HEK293T (cell line): ENCODE data around the gene C4orf46.

ENCODE experiments used
- CTCF ChIA-PET: fragments of 350-600 bp; formaldehyde crosslinking; extraction: SDS; loops from one replicate; lab custom pipeline; 2021; ENCODE audit warnings: antibody characterized with exemption, inconsistent platforms; lab: Yijun Ruan, JAX
- POLR2A ChIA-PET: fragments of 350-600 bp; formaldehyde crosslinking; extraction: SDS; loops from one replicate; lab custom pipeline; 2020; ENCODE audit warnings: antibody characterized with exemption, inconsistent platforms; lab: Yijun Ruan, JAX
- DNase-seq: peaks from one replicate; pipeline ENCODE4 v3.0.0; 2012; ENCODE audit warnings: mixed read lengths; ENCODE audit errors: extremely low spot score
- ARNT ChIP-seq: fragments of 450-650 bp; IDR thresholded peaks from 2 replicates; pipeline ENCODE4 v1.6.1; 2017; ENCODE audit warnings: mild to moderate bottlenecking
- BHLHE40 ChIP-seq: fragments of 450-650 bp; IDR thresholded peaks from 2 replicates; pipeline ENCODE4 v1.6.1; 2016; ENCODE audit warnings: mild to moderate bottlenecking, moderate library complexity, borderline replicate concordance
- CTBP1 ChIP-seq: fragments of 450-650 bp; IDR thresholded peaks from 2 replicates; pipeline ENCODE4 v1.6.1; 2016; ENCODE audit warnings: borderline replicate concordance
- ELF4 ChIP-seq: fragments of 450-650 bp; IDR thresholded peaks from 2 replicates; pipeline ENCODE4 v1.6.1; 2017; ENCODE audit warnings: antibody characterized with exemption
- FOXA1 ChIP-seq: fragments of 450-650 bp; IDR thresholded peaks from 2 replicates; pipeline ENCODE4 v1.6.1; 2016; ENCODE audit warnings: mild to moderate bottlenecking
- FOXK2 ChIP-seq: fragments of 450-650 bp; IDR thresholded peaks from 2 replicates; pipeline ENCODE4 v1.6.1; 2016; ENCODE audit warnings: mild to moderate bottlenecking
- FOXM1 ChIP-seq: fragments of 450-650 bp; IDR thresholded peaks from 2 replicates; pipeline ENCODE4 v1.6.1; 2017; ENCODE audit warnings: mild to moderate bottlenecking, borderline replicate concordance
- HDGF ChIP-seq: fragments of 450-650 bp; IDR thresholded peaks from 2 replicates; pipeline ENCODE4 v1.6.1; 2017; ENCODE audit warnings: antibody characterized with exemption, borderline replicate concordance
- L3MBTL2 ChIP-seq: fragments of 450-650 bp; conservative IDR thresholded peaks from 2 replicates; pipeline ENCODE4 v1.6.1; 2016; ENCODE audit warnings: mild to moderate bottlenecking
- LEF1 ChIP-seq: fragments of 450-650 bp; IDR thresholded peaks from 2 replicates; pipeline ENCODE4 v1.6.1; 2017; ENCODE audit warnings: mild to moderate bottlenecking, borderline replicate concordance
- NFRKB ChIP-seq: fragments of 450-650 bp; IDR thresholded peaks from 2 replicates; pipeline ENCODE4 v1.6.1; 2016; ENCODE audit warnings: mild to moderate bottlenecking, moderate library complexity
- SP1 ChIP-seq: fragments of 450-650 bp; IDR thresholded peaks from 2 replicates; pipeline ENCODE4 v1.6.1; 2017
- SUZ12 ChIP-seq: fragments of 450-650 bp; IDR thresholded peaks from 2 replicates; pipeline ENCODE4 v1.6.1; 2016; ENCODE audit warnings: mild to moderate bottlenecking
- TARDBP ChIP-seq: fragments of 450-650 bp; IDR thresholded peaks from 2 replicates; pipeline ENCODE4 v1.6.1; 2016
- ZNF384 ChIP-seq: fragments of 450-650 bp; IDR thresholded peaks from 2 replicates; pipeline ENCODE4 v1.6.1; 2016
- TF ChIP-seq, protein P1 (sequence below): fragments of 450-650 bp; IDR thresholded peaks from 2 replicates; pipeline ENCODE4 v1.6.1; 2016

C4orf46 gene

DNA sequence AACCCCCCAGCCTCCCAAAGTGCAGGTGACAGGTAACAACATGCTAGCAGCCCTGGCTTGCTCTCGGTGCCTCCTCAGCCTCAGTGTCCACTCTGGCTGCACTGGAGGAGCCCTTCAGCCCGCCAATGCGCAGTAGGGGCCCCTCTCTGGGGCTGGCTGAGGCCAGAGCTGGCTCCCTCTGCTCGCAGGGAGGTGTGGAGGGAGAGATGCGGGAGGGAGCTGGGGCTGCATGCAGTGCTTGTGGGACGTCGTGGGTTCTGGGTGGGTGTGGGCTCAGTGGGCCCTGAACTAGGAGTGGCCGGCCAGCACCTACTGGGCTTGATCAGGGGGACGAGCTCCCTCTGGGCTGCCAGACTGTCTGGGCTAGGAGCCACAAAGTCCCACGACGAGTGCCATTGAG, 14.4 kb downstream of the C4orf46 start:
- no peak for TF ChIP-seq CTBP1
- no peak for TF ChIP-seq ZNF384
- TF ChIP-seq NFRKB: no peak
- TF ChIP-seq ELF4: no peak
- TF ChIP-seq SUZ12: no peak
- TF ChIP-seq FOXM1: no peak
- TF ChIP-seq LEF1: no peak
- TF ChIP-seq, protein P1, sequence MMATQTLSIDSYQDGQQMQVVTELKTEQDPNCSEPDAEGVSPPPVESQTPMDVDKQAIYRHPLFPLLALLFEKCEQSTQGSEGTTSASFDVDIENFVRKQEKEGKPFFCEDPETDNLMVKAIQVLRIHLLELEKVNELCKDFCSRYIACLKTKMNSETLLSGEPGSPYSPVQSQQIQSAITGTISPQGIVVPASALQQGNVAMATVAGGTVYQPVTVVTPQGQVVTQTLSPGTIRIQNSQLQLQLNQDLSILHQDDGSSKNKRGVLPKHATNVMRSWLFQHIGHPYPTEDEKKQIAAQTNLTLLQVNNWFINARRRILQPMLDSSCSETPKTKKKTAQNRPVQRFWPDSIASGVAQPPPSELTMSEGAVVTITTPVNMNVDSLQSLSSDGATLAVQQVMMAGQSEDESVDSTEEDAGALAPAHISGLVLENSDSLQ: no peak
- TF ChIP-seq SP1: no peak
- TF ChIP-seq FOXK2: no peak
- TF ChIP-seq L3MBTL2: no peak
- TF ChIP-seq HDGF: no peak
- TF ChIP-seq BHLHE40: no peak
- no peak for TF ChIP-seq TARDBP
- TF ChIP-seq FOXA1: no peak
- no peak for TF ChIP-seq ARNT
- POLR2A ChIA-PET: no interaction called here
- CTCF ChIA-PET: no interaction called here
- DNase-seq: no peak

DNA sequence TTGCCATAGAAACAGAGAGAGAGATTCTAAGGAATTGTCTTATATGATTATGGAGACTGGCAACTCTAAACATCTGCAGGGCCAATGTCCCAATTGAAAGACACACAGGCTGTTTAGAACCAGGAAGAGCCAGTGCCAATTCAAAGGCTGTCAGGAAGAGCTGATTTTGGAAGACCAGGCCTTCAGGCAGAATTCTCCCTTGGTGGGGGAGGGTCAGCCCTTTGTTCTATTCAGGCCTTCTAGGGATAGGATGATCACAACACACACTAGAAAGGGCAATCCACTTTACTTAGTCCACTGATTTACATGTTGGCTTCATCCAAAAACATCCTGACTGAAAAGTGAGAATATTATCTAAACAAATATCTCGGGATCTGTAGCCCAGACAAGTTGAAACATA, 15.2 kb downstream of the C4orf46 start:
- ChIA-PET POLR2A (interaction anchor here (0.9 kb wide), 1 partner anchor 11 kb away, joined by 3 read pairs; no protein-coding TSS in a partner anchor), CTCF (interaction anchor here (0.9 to 1.1 kb wide), 2 partner anchors 8 to 24 kb away, joined by 3 to 4 read pairs; no protein-coding TSS in a partner anchor)
- no peak for DNase-seq
- TF ChIP-seq FOXK2 (no peak), ELF4 (no peak), L3MBTL2 (no peak), LEF1 (no peak), HDGF (no peak), ARNT (no peak), NFRKB (no peak), FOXA1 (no peak), ZNF384 (no peak), CTBP1 (no peak), TARDBP (no peak), SP1 (no peak), SUZ12 (no peak), FOXM1 (no peak)
- TF ChIP-seq, protein P1: no peak

DNA sequence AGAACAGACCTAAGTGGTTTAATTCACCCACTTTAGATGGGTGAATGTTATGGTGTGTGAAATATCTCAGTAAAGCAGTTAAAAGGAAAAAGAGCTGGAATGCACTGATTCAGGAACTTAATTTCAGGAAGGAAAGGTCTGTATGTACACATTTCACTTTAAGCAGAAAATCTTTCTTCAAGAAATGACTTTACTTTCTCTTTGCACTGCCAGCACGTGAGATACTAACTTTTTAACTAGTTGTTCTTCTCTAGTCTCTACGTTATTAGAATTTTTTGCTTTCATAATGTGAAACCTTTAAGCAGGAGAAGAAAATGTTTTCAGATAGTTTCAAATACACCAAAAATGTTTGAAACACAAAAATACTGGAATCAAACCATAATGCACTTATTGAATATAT, 18.8 kb downstream of the C4orf46 start:
- POLR2A ChIA-PET: no interaction called here
- CTCF ChIA-PET: no interaction called here
- TF ChIP-seq NFRKB: no peak
- no peak for TF ChIP-seq ZNF384
- no peak for TF ChIP-seq ARNT
- TF ChIP-seq HDGF: no peak
- no peak for TF ChIP-seq SP1
- no peak for TF ChIP-seq LEF1
- TF ChIP-seq CTBP1: no peak
- TF ChIP-seq, protein P1: no peak
- TF ChIP-seq BHLHE40: no peak
- TF ChIP-seq L3MBTL2: no peak
- no peak for TF ChIP-seq TARDBP
- TF ChIP-seq FOXA1: no peak
- no peak for TF ChIP-seq ELF4
- no peak for TF ChIP-seq SUZ12
- TF ChIP-seq FOXK2: no peak
- no peak for TF ChIP-seq FOXM1
- no peak for DNase-seq

DNA sequence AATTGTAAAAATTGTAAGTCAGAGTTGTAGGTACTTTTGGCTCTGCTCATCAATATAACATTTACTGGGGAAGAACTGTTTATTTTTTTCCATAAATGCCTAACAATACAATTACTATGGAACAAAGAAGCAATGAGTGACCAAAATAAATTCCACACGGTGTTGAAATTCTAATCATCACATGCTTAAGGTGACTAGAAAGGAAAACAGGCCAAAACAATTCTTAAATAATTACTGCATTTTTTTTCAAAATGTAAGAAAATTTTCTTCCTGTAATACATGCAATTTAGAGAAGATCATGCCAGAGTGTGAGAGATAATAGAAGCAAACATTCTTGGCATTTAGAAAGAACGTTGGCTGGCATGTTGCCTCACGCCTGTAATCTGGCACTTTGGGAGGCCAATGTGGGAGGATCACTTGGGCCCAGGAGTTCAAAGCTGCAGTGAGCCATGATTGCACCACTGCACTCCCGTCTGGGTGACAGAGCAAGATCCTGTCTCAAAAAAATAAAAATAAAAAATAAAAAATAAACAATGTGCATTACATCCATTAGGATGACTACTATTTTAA, 22.5 kb downstream of the C4orf46 start:
- DNase-seq: no peak
- TF ChIP-seq TARDBP (no peak), LEF1 (no peak), BHLHE40 (no peak), FOXM1 (no peak), SP1 (no peak), L3MBTL2 (no peak), ELF4 (no peak), ZNF384 (no peak), FOXK2 (no peak), CTBP1 (no peak), HDGF (no peak), NFRKB (no peak), ARNT (no peak)
- TF ChIP-seq, protein P1: no peak
- CTCF ChIA-PET: interaction anchor here (0.7 kb wide), 1 partner anchor 19 kb away, joined by 3 read pairs; no protein-coding TSS in a partner anchor
- POLR2A ChIA-PET: no interaction called here

DNA sequence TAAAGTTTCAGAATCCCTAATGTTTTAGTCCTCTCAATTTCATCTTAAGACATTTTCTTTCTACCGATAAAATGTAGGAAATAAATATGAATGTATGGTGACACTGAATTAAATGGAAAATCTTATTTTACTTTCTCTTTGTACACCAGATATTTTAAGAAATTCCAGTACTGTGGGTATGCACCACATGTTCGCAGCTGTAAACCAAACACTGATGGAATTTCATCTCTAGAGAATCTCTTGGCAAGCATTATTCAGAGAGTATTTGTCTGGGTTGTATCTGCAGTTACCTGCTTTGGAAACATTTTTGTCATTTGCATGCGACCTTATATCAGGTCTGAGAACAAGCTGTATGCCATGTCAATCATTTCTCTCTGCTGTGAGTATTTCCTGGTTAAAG, 26.9 kb downstream of the C4orf46 start:
- ChIA-PET POLR2A (no interaction called here), CTCF (interaction anchor here (0.6 to 0.7 kb wide), 3 partner anchors 8 to 604 kb away, joined by 3 read pairs; no protein-coding TSS in a partner anchor)
- DNase-seq: no peak
- TF ChIP-seq SUZ12: no peak
- TF ChIP-seq HDGF: no peak
- no peak for TF ChIP-seq LEF1
